WTC11 (cell line): ENCODE measurements around the gene COBL. TPM values are rescaled to one million over a fixed set of nuclear protein-coding genes. Genes with fewer than 3 reads are reported as not detected.

Experiments
- ATAC-seq: fragments of 200-7000 bp; cut with Tn5 transposase; 2 replicates; pipeline ENCODE4 v1.10.0; 2021; ENCODE audit warnings: mild to moderate bottlenecking, moderate library complexity
- CTCF ChIA-PET: fragments of 300-600 bp; sonication (Branson Sonifier 250); formaldehyde crosslinking; loops from one replicate; lab custom pipeline; 2021; ENCODE audit warnings: antibody characterized with exemption; lab: Charles Lee
- POLR2A ChIA-PET: fragments of 350-600 bp; sonication (Branson Sonifier 250); formaldehyde crosslinking; loops from one replicate; lab custom pipeline; 2021; ENCODE audit warnings: antibody characterized with exemption; lab: Charles Lee
- DNase-seq: peaks from one replicate; pipeline ENCODE4 v3.0.0; 2021; ENCODE audit warnings: low spot score
- H3K27ac Mint-ChIP-seq: 2 replicates; pipeline ENCODE4 v1.8.0; 2021; ENCODE audit warnings: mixed read lengths
- H3K27me3 Mint-ChIP-seq: 2 replicates; pipeline ENCODE4 v1.8.0; 2021; ENCODE audit warnings: low read depth, mild to moderate bottlenecking, moderate library complexity, mixed read lengths
- H3K36me3 Mint-ChIP-seq: 2 replicates; pipeline ENCODE4 v1.8.0; 2021; ENCODE audit warnings: mixed read lengths
- H3K4me1 Mint-ChIP-seq: 2 replicates; pipeline ENCODE4 v1.8.0; 2022; ENCODE audit warnings: mixed read lengths
- H3K4me3 Mint-ChIP-seq: 2 replicates; pipeline ENCODE4 v1.8.0; 2021; ENCODE audit warnings: mild to moderate bottlenecking, moderate library complexity, mixed read lengths
- H3K9me3 Mint-ChIP-seq: 2 replicates; pipeline ENCODE4 v1.8.0; 2021; ENCODE audit warnings: mixed read lengths
- CREB1 ChIP-seq: sonication (generic); formaldehyde crosslinking; IDR thresholded peaks from 2 replicates; pipeline ENCODE4 v1.8.0; 2023; ENCODE audit warnings: mild to moderate bottlenecking, missing genetic modification reagents
- E2F5 ChIP-seq: sonication (generic); formaldehyde crosslinking; IDR thresholded peaks from 2 replicates; pipeline ENCODE4 v1.8.1; 2022; ENCODE audit warnings: mild to moderate bottlenecking, moderate library complexity, missing genetic modification reagents
- ETV6 ChIP-seq: sonication (generic); formaldehyde crosslinking; IDR thresholded peaks from 2 replicates; pipeline ENCODE4 v1.8.1; 2022; ENCODE audit warnings: mild to moderate bottlenecking, missing genetic modification reagents
- IRF2 ChIP-seq: sonication (generic); formaldehyde crosslinking; IDR thresholded peaks from 2 replicates; pipeline ENCODE4 v1.8.0; 2022; ENCODE audit warnings: low read depth, missing genetic modification reagents, borderline replicate concordance
- MAX ChIP-seq: sonication (generic); formaldehyde crosslinking; IDR thresholded peaks from 2 replicates; pipeline ENCODE4 v1.8.0; 2022; ENCODE audit warnings: mild to moderate bottlenecking, missing genetic modification reagents
- NFE2L1 ChIP-seq: sonication (generic); formaldehyde crosslinking; IDR thresholded peaks from 2 replicates; pipeline ENCODE4 v1.8.1; 2023; ENCODE audit warnings: missing genetic modification reagents
- NR1H2 ChIP-seq: sonication (generic); formaldehyde crosslinking; IDR thresholded peaks from 2 replicates; pipeline ENCODE4 v1.9.0; 2021; ENCODE audit warnings: mild to moderate bottlenecking, moderate library complexity, missing genetic modification reagents
- NR2C2 ChIP-seq: sonication (generic); formaldehyde crosslinking; IDR thresholded peaks from 2 replicates; pipeline ENCODE4 v1.8.0; 2022; ENCODE audit warnings: mild to moderate bottlenecking, missing genetic modification reagents
- PRDM15 ChIP-seq: sonication (generic); formaldehyde crosslinking; IDR thresholded peaks from 2 replicates; pipeline ENCODE4 v1.8.0; 2022; ENCODE audit warnings: missing genetic modification reagents
- PRRX2 ChIP-seq: fragments of 250-450 bp; sonication (Bioruptor Pico); IDR thresholded peaks from 2 replicates; pipeline ENCODE4 v1.8.0; 2021; ENCODE audit warnings: mild to moderate bottlenecking
- RELA ChIP-seq: sonication (generic); formaldehyde crosslinking; IDR thresholded peaks from 2 replicates; pipeline ENCODE4 v1.8.1; 2022; ENCODE audit warnings: missing genetic modification reagents, mild to moderate bottlenecking, borderline replicate concordance
- SMAD4 ChIP-seq: sonication (generic); formaldehyde crosslinking; IDR thresholded peaks from 2 replicates; pipeline ENCODE4 v1.8.0; 2022; ENCODE audit warnings: mild to moderate bottlenecking, missing genetic modification reagents
- SOX15 ChIP-seq: fragments of 250-450 bp; sonication (Bioruptor Pico); IDR thresholded peaks from 2 replicates; pipeline ENCODE4 v1.9.0; 2021; ENCODE audit warnings: mild to moderate bottlenecking
- TCF7 ChIP-seq: sonication (generic); formaldehyde crosslinking; IDR thresholded peaks from 2 replicates; pipeline ENCODE4 v1.8.0; 2022; ENCODE audit warnings: mild to moderate bottlenecking, low read depth, missing genetic modification reagents, moderate library complexity
- ZBTB43 ChIP-seq: sonication (generic); formaldehyde crosslinking; IDR thresholded peaks from 2 replicates; pipeline ENCODE4 v1.8.1; 2023; ENCODE audit warnings: mild to moderate bottlenecking, missing genetic modification reagents
- ZMAT4 ChIP-seq: fragments of 250-450 bp; sonication (Bioruptor Pico); IDR thresholded peaks from 2 replicates; pipeline ENCODE4 v1.9.0; 2021; ENCODE audit warnings: mild to moderate bottlenecking
- ZNF121 ChIP-seq: sonication (generic); formaldehyde crosslinking; IDR thresholded peaks from 2 replicates; pipeline ENCODE4 v1.8.0; 2023; ENCODE audit warnings: missing genetic modification reagents
- ZNF138 ChIP-seq: sonication (generic); formaldehyde crosslinking; conservative IDR thresholded peaks from 2 replicates; pipeline ENCODE4 v1.8.1; 2022; ENCODE audit warnings: mild to moderate bottlenecking, moderate library complexity, missing genetic modification reagents
- ZNF281 ChIP-seq: sonication (generic); formaldehyde crosslinking; IDR thresholded peaks from 2 replicates; pipeline ENCODE4 v1.8.0; 2023; ENCODE audit warnings: mild to moderate bottlenecking, missing genetic modification reagents
- ZNF425 ChIP-seq: fragments of 250-450 bp; sonication (Bioruptor Pico); conservative IDR thresholded peaks from 2 replicates; pipeline ENCODE4 v1.9.0; 2021; ENCODE audit warnings: mild to moderate bottlenecking
- total RNA-seq: library from RNA; stranded (reverse); gene quantifications from 3 replicates; pipeline ENCODE4 v1.2.3, GENCODE V29; 2021

The COBL gene
- total RNA-seq, 1 experiment from 2014 or later: 36.5 TPM

- CTCF ChIA-PET: no interaction called here
- TF ChIP-seq ZBTB43 (CRISPR knock-in tag) (no peak), ZMAT4 (CRISPR knock-in tag) (no peak), PRDM15 (CRISPR knock-in tag) (no peak), ZNF138 (no peak), CREB1 (CRISPR knock-in tag) (no peak), IRF2 (CRISPR knock-in tag) (no peak), RELA (CRISPR knock-in tag) (no peak), ZNF425 (CRISPR knock-in tag) (no peak), PRRX2 (CRISPR knock-in tag) (no peak), SOX15 (CRISPR knock-in tag) (no peak), MAX (no peak), TCF7 (CRISPR knock-in tag) (no peak), NR2C2 (CRISPR knock-in tag) (no peak), ZNF121 (no peak), ETV6 (CRISPR knock-in tag) (no peak), E2F5 (CRISPR knock-in tag) (no peak), NR1H2 (CRISPR knock-in tag) (no peak), SMAD4 (CRISPR knock-in tag) (no peak), NFE2L1 (CRISPR knock-in tag) (no peak), ZNF281 (CRISPR knock-in tag) (no peak)
- H3K27ac Mint-ChIP-seq: no peak overlapping the region
Measured at GRCh38 chr7:51214098-51214497, 102.5 kb downstream of the COBL start.

More at GRCh38 chr7:51214098-51214497, 102.5 kb downstream of the COBL start:
- Mint-ChIP-seq H3K36me3 (peaks cover 3% of the 10 kb centered on the region; the same call in 1 of the 2 replicates), H3K4me1 (peaks cover 48% of the 10 kb centered on the region), H3K27me3 (peaks cover 10% of the 10 kb centered on the region), H3K4me3 (no peak overlapping the region), H3K9me3 (no peaks in the 10 kb centered on the region)
- no peak for ATAC-seq
- DNase-seq: no peak
- POLR2A ChIA-PET: no interaction called here
